Measurements from ENCODE around the gene PLPP2. TPM values are rescaled to one million over a fixed set of nuclear protein-coding genes. Genes with fewer than 3 reads are reported as not detected.

Gene PLPP2
- polyA plus RNA-seq, 1 experiment, result 3.9 TPM

- no peak for TF ChIP-seq CTCF (IDR thresholded peaks at IDR 0.05; ENCODE audit: low read depth, low read length)
- DNase-seq (ENCODE audit: low read depth, low spot score), result no peak
- Histone ChIP-seq H3K9me3 (ENCODE audit: control insufficient read depth, insufficient read depth, low read length) (no peaks in the 10 kb centered on the region), H3K27ac (ENCODE audit: low read depth, low read length) (no peak overlapping the region), H3K27me3 (ENCODE audit: control insufficient read depth, insufficient read depth, low read length) (peaks cover 5% of the 10 kb centered on the region), H3K4me3 (ENCODE audit: low read depth, low read length) (no peak overlapping the region)
- POLR2A ChIA-PET, result no interaction called here
- CTCF ChIA-PET, result no interaction called here
Measured at GRCh38 chr19:281156-281853, 9.9 kb downstream of the PLPP2 start.

- H3K27ac ChIP-seq (ENCODE audit: low read depth, low read length), result no peak overlapping the region
- ChIA-PET CTCF (no interaction called here), POLR2A (no interaction called here)
- no peak for DNase-seq (ENCODE audit: low read depth, low spot score)
- H3K9me3 ChIP-seq (ENCODE audit: control insufficient read depth, insufficient read depth, low read length), result no peaks in the 10 kb centered on the region
- peaks cover 5% of the 10 kb centered on the region for H3K27me3 ChIP-seq (ENCODE audit: control insufficient read depth, insufficient read depth, low read length)
- TF ChIP-seq CTCF (IDR thresholded peaks at IDR 0.05; ENCODE audit: low read depth, low read length), result no peak
- no peak overlapping the region for H3K4me3 ChIP-seq (ENCODE audit: low read depth, low read length)
Measured at GRCh38 chr19:280541-281009, 10.6 kb downstream of the PLPP2 start.

GRCh38 chr19:279656-280055, 11.5 kb downstream of the PLPP2 start:
- no peak for TF ChIP-seq CTCF (IDR thresholded peaks at IDR 0.05; ENCODE audit: low read depth, low read length)
- no peak overlapping the region for H3K27ac ChIP-seq (ENCODE audit: low read depth, low read length)
- no peak overlapping the region for H3K4me3 ChIP-seq (ENCODE audit: low read depth, low read length)
- DNase-seq (ENCODE audit: low read depth, low spot score), result no peak
- ChIA-PET CTCF (interaction anchor here (2.9 kb wide), 1 partner anchor 12 kb away, joined by 9 read pairs; no protein-coding TSS in a partner anchor), POLR2A (no interaction called here)
- peaks cover 5% of the 10 kb centered on the region for H3K27me3 ChIP-seq (ENCODE audit: control insufficient read depth, insufficient read depth, low read length)
- H3K9me3 ChIP-seq (ENCODE audit: control insufficient read depth, insufficient read depth, low read length), result no peaks in the 10 kb centered on the region

- Histone ChIP-seq H3K4me3 (ENCODE audit: low read depth, low read length) (no peak overlapping the region), H3K9me3 (ENCODE audit: control insufficient read depth, insufficient read depth, low read length) (no peaks in the 10 kb centered on the region), H3K27ac (ENCODE audit: low read depth, low read length) (no peak overlapping the region), H3K27me3 (ENCODE audit: control insufficient read depth, insufficient read depth, low read length) (peaks cover 5% of the 10 kb centered on the region)
- no peak for TF ChIP-seq CTCF (IDR thresholded peaks at IDR 0.05; ENCODE audit: low read depth, low read length)
- ChIA-PET CTCF (interaction anchor here (0.8 to 2.9 kb wide), 2 partner anchors 11 to 17 kb away, joined by 3 to 9 read pairs; no protein-coding TSS in a partner anchor), POLR2A (no interaction called here)
- no peak for DNase-seq (ENCODE audit: low read depth, low spot score)
Measured at GRCh38 chr19:279231-279630, 12.0 kb downstream of the PLPP2 start.

GRCh38 chr19:277581-278165, 13.5 kb downstream of the PLPP2 start:
- ChIA-PET CTCF (interaction anchor here (2.9 kb wide), 1 partner anchor 10 kb away, joined by 9 read pairs; no protein-coding TSS in a partner anchor), POLR2A (no interaction called here)
- Histone ChIP-seq H3K9me3 (ENCODE audit: control insufficient read depth, insufficient read depth, low read length) (no peaks in the 10 kb centered on the region), H3K27ac (ENCODE audit: low read depth, low read length) (no peak overlapping the region), H3K4me3 (ENCODE audit: low read depth, low read length) (no peak overlapping the region), H3K27me3 (ENCODE audit: control insufficient read depth, insufficient read depth, low read length) (peaks cover 7% of the 10 kb centered on the region)
- TF ChIP-seq CTCF (IDR thresholded peaks at IDR 0.05; ENCODE audit: low read depth, low read length), result no peak
- no peak for DNase-seq (ENCODE audit: low read depth, low spot score)
